GM23248 (cell line): ENCODE data around the gene OR2M7.

Experiments
- EZH2 ChIP-seq: fragments of 200-600 bp; sonication (generic); IDR thresholded peaks from 2 replicates; pipeline ENCODE4 v1.6.1; 2018; ENCODE audit warnings: antibody characterized with exemption, mild to moderate bottlenecking; ENCODE audit not compliant: insufficient read depth, poor library complexity, severe bottlenecking
- EZH2phosphoT487 ChIP-seq: fragments of 200-600 bp; sonication (generic); IDR thresholded peaks from 2 replicates; pipeline ENCODE4 v1.6.1; 2018; ENCODE audit warnings: antibody characterized with exemption, moderate library complexity, mild to moderate bottlenecking, low read depth; ENCODE audit not compliant: insufficient read depth

GRCh38 chr1:248359415-248359814 is 35.0 kb upstream of the OR2M7 start:
- TF ChIP-seq EZH2 (no peak), EZH2phosphoT487 (no peak)
